ENCODE results near the gene SAMD4B. TPM values are rescaled to one million over a fixed set of nuclear protein-coding genes. Genes with fewer than 3 reads are reported as not detected.

SAMD4B gene
- total and polyA plus RNA-seq, 9 of the 15 experiments (the other 6 are each of a cell fraction or from before 2014, with no cell fraction given): 3.4 to 90.5 (median 38.0) TPM

- TF ChIP-seq ZNF696 (CRISPR knock-in tag; conservative IDR thresholded peaks at IDR 0.05) (no peak), HSF4 (CRISPR knock-in tag; IDR thresholded peaks at IDR 0.05; ENCODE audit: borderline replicate concordance) (no peak), GABPB2 (CRISPR knock-in tag; conservative IDR thresholded peaks at IDR 0.05) (no peak), ATF4 (CRISPR knock-in tag; IDR thresholded peaks at IDR 0.05) (no peak), ASH1L (IDR thresholded peaks at IDR 0.05; ENCODE audit: borderline replicate concordance, low read depth, partially characterized antibody) (no peak), POLR2H (tag; IDR thresholded peaks at IDR 0.05; ENCODE audit: low read depth) (no peak), ZNF75A (CRISPR knock-in tag; IDR thresholded peaks at IDR 0.05) (no peak), POLR2AphosphoS2 (IDR thresholded peaks at IDR 0.05; ENCODE audit: low read length) (no peak), SPI1 (IDR thresholded peaks at IDR 0.05; ENCODE audit: borderline replicate concordance, low read depth, low read length) (no peak), TRIM24 (IDR thresholded peaks at IDR 0.05) (peak in 1 of 2 experiments; percentile 57; a peak in 2 of 4 replicates), TOE1 (IDR thresholded peaks at IDR 0.05; ENCODE audit: borderline replicate concordance) (no peak), TOE1 (CRISPR knock-in tag; IDR thresholded peaks at IDR 0.05; ENCODE audit: borderline replicate concordance, low read depth) (no peak), ZNF644 (tag; IDR thresholded peaks at IDR 0.05; ENCODE audit: low read depth) (no peak), TFAM (CRISPR knock-in tag; conservative IDR thresholded peaks at IDR 0.05) (no peak), TEAD4 (IDR thresholded peaks at IDR 0.05; ENCODE audit: low read length) (no peak), TEAD4 (CRISPR knock-in tag; IDR thresholded peaks at IDR 0.05; ENCODE audit: borderline replicate concordance) (no peak), MED1 (CRISPR knock-in tag; IDR thresholded peaks at IDR 0.05; ENCODE audit: borderline replicate concordance) (no peak), SMAD4 (CRISPR knock-in tag; conservative IDR thresholded peaks at IDR 0.05) (peak; percentile 51), BRD9 (IDR thresholded peaks at IDR 0.05; ENCODE audit: low read depth, partially characterized antibody) (peak; percentile 51), TAF9B (IDR thresholded peaks at IDR 0.05; ENCODE audit: partially characterized antibody) (no peak), COPS2 (conservative IDR thresholded peaks at IDR 0.05) (no peak), HNRNPH1 (optimal IDR thresholded peaks at IDR 0.05; ENCODE audit: low read depth, low read length) (no peak)
These were observed 63.9 kb downstream of the SAMD4B start (continued) for GRCh38 chr19:39405958-39406655.

Data from K562 (cell line).